GM12873 (cell line): ENCODE data around the gene APP.

Experiments used
- CTCF ChIP-seq: IDR thresholded peaks from 2 replicates; pipeline ENCODE4 v1.5.1; 2012; ENCODE audit warnings: low read depth, mild to moderate bottlenecking, moderate library complexity, low read length, control low read depth; ENCODE audit not compliant: insufficient read depth; ENCODE audit errors: missing control alignments

Gene APP

DNA sequence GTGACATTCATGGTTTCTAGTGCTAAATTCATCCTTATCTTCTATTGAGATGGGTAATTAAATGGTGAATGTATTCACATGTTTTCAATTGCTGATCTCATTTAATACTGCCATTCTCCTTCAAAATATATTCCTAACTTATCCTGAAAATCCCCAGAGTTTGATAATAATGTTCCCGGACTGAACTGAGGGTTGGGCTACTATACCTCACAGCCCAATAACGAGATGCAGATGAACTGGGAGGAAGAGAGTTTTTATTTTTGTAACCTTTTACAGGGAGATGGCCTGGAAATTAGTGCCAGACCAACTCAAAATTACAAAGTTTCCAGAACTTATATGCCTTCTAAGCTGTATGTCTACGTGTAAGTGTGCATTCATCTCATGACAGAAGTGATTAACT lies 210.8 kb downstream of the APP start:
- no peak for TF ChIP-seq CTCF

DNA sequence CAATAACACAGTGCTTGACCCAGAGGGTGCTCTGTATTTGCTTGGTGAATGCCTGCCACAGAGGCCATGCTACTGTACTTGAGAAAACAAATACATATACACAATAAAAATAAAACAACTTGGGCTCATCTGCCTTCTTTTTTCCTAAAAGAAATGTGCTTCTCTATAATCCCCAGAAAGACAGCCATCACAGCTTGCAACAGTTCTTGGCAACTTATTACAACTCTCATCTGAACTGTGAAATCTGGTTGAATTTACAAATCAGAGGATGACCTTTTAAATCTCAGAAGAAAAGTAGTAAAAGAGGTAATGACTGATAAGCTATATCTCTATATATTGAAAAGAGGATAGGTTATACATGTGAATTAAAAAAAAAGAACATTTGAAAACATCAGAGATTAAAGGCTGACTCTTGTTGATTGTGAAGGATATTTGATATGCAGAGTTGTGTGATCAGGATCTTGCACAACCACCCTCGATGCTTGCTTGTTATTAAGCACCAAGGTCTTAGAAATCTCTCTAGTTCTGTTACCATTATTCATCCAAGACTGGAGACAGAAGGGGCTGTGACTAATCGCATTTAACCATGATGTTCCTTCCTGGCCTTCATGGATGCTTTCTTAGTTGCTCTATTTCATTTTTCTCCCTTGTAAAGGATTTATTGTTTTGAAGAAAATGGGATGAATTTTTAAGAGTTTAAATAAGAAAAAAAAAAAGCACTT lies 213.4 kb downstream of the APP start:
- no peak for TF ChIP-seq CTCF

GRCh38 chr21:25955646-25956045 lies 214.9 kb downstream of the APP start:
- TF ChIP-seq CTCF = no peak

- no peak for TF ChIP-seq CTCF
Measured at GRCh38 chr21:25953659-25954058, 216.9 kb downstream of the APP start.

- TF ChIP-seq CTCF = no peak
Measured at GRCh38 chr21:25953196-25953595, 217.4 kb downstream of the APP start.

- TF ChIP-seq CTCF = no peak
Measured at GRCh38 chr21:25952306-25952705, 218.3 kb downstream of the APP start.

GRCh38 chr21:25949701-25950100 lies 220.9 kb downstream of the APP start:
- TF ChIP-seq CTCF = no peak

GRCh38 chr21:25944672-25945213 lies 225.8 kb downstream of the APP start:
- no peak for TF ChIP-seq CTCF
